SW480 (cell line): ENCODE measurements around the gene SHANK1.
"Not testable (repeated sequence)": the region's sequence is repeated elsewhere in the genome, so short reads cannot be mapped to it uniquely, and the experiment has no call there.

ENCODE experiments used
- DNase-seq: peaks from one replicate; pipeline ENCODE4 v3.0.0-alpha.2; 2016; ENCODE audit warnings: low spot score

SHANK1 gene

DNA sequence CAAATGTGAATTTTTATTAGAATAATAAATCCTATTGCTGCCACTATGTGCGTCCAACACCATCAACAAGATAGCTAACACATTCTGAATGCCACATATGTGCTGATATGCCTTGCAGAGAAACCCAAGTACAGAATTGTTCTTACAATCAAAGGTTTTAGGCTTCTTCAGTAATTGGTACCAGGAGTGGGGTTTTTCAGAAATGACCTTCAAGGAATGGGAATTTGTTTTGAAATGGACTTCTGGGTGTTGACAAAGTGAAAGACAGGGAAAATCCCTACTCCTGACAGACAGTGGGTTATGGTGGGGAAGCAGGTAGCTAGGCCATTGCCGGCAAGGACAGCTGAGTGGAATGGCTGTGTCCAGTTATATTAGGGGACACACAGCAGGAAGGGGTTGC, 85.6 kb downstream of the SHANK1 start:
- no peak for DNase-seq

DNA sequence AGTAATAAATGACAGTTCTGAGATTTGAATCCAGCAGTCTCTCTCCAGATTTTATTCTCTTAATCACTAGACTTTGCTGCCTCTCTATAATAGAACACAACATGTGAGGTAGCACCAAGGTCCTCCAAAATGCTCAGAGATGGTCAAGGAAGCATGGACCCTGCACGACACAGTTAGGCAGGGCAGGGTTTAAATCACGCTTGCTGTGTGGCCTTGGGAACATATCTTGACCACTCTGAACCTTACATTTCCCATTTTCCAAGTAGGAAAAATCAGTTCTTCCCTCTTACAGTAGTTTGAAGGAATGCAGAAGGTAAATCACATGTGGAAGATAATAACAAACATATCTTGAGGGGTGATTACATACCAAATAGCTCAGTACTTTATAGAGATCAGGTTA, 86.2 kb downstream of the SHANK1 start:
- no peak for DNase-seq

DNA sequence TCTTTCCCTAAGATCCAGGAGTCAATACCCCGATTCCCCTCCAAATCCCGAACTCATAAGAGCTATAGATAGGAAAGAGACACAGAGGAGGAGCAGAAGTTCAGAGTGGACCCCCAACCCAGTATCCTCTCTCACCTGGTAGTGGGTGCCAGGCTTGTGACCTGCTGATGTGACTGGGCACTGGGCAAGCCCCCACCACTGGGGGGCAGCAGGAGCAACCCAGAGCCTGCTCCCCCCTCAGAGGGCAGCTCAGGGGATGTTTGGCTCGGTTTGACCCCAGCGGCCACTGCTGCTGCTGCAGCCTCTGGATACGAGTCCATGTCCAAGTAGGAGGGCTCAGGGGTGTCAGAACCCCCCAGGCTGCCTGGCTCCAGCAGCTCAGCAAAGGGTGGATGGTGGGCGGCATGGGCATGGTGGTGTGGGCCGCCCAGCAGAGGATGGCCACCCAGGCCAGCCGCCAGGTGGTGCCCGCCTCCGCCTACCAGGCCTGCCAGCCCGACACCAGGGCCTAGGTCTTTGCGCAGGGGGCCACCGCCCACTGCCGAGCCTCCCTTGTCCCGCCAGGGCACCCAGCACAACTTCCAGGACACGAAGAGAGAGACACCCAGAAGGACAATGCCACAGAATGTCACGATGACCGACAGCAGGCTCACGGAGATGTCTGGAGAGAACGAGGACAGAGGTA, 87.3 kb downstream of the SHANK1 start:
- DNase-seq = no peak

DNA sequence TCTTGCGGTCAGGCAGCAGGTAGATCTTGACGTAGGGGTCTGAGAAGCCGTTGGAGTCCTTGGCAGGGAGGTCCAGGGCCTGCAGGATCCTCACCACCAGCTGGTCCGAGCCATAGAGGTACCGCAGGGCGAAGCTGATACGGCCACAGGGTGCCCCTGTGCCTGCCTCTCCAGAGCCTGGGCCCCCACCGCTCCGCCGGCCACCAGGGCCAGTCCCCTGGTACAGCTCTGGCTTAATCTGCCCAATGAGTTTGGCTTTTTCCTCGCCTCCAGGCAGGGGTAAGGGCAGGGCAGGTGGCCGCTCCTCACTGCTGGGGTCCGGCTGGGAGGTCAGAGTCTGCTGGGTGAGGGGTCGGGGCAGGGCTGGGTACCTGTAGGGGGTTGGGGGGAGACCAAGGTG, 89.8 kb downstream of the SHANK1 start:
- no peak for DNase-seq

DNA sequence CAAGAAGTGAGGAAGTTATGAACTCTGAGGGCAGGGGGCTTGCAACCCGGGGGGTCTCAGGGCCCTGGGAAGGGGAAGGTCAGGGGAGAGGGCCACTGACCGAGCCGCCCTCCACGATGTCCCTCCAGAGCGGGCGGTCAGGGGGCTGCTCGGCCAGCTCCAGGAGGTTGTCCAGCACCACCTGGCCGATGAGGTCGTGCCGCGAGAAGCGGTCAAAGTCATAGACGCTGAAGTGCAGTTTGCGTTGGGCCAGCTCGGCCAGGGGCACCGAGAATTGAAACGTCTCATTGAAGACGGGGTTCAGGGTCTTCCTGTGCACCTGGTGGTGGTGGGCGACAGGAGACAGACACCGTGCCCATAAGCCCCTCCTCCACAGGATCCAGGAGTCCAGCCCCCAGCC, 90.4 kb downstream of the SHANK1 start:
- no peak for DNase-seq

DNA sequence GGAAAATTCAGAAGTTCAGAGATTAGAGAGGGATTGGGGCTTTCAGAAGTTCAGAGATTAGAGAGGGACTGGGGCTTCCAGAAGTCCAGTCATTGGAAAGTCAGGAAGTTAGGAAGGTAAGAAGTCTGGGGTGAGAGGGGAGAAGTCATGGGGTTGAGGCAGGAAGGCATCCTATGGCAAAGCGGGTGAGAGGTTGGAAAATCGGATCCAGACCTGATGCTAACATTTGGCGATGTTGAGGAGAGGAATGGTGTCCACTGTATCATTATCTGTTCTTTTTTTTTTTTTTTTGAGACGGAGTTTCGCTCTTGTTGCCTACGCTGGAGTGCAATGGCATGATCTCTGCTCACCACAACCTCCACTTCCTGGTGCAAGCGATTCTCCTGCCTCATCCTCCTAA, 91.1 kb downstream of the SHANK1 start:
- no peak for DNase-seq

DNA sequence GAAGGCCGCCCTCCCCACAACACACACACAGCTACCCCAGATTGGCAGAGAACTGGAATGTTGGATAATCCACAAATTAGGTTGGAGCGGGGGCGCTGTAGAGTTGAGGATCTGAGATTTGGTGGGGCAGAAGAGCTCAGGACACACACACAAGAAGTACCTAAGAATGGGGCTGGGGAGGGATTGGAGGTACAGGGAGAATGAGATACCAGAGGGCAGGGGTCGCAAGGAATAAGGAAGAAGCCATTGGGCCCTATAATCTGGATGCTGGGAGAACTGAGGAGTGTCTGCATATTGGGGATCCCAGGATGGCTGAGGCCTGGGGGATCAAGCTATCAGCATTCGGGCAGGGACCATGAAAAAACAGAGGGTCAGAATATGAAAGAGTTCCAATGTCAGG, 91.5 kb downstream of the SHANK1 start:
- DNase-seq = no peak

DNA sequence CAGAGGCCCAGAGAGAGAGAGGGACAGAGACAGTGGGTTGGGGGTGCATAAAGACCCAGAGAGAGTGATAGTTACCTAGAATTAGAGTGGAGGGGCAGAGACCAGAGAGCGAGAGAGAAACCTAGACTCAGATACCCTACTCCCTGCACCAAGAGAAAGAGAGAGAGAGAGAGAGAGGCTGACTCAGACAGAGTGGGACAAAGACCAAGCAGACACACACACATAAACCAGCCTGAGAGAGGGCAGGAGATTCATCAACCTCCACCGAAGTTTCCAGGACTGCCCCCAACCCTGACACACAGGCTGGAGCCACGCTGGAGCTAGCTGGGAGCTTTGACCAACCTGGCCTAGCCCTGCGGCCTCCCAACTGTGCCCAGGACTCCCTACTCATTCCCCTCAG, 92.8 kb downstream of the SHANK1 start:
- DNase-seq = no peak

DNA sequence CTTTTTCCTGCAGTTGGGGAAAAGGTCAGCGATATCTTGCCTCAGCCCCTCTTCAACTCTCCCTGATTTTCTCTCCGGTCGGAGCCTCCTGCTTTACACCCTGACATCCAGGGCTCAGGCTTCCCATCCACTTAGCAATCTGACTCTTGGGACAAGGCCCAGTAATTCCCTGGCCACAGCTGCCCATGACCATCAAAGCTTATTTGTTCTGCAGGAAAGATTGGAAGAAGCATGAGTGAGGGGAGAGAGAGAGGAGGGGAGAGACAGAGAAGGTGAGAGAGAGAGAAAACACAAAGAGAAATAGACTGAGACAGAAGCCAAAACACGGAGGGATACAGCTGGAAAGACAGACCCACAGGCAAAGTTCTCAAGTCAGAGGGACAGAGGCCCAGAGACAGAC, 93.6 kb downstream of the SHANK1 start:
- DNase-seq = no peak

DNA sequence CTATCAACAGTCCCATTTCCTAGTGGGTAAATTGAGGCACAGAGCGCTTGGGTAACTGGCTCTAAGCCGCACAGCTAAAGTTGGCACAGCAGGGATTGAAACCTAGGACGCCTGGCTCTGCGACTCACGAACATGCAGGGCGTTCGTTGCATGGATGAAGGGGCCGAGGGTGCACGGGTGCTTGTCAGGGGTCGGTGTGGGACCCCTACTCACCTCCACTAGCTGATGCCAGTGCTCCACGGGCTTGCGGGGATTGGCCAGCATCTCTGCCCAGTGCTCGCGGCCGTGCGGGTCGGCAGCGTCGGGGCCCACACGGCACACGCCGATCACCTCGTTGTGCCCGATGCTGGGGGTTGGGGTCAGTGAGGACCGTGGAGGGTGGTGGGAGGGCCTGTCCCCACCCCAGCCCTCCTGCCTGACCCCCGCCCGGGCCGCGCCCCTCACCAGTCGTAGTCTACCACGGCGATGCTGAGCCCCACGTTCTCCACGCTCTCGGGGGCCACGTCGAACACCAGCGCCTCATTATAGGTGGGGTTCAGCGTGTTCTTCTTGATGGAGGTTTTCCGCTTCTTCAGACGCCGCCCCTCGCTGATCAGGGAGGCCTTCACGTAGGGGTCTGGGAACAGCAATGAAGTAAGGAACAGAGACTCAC, 94.5 kb downstream of the SHANK1 start:
- DNase-seq = no peak

DNA sequence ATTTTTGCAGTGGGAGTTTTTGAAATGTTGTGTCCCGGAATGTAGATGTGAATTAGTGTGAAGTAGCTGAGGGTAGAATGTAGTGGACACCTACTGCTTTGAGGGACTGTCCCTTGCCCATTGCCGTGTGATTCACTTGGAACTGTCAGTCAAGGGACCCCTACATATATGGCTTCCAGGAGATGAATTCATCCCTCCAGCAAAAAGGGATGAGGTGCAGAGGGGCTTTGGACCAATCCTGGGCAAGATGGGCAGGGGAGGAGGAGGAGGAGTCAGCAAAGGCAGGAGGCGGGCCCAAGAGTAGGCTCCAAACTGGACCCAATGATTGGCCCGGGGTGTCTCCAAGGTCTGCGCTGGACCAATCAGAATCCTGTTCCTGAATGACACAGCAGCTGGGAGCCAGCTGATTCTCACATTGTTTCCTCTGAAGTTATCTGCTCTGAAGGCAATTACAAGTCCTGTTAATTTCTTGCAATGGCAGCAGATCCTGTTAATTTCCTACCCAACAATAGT, 99.2 kb downstream of the SHANK1 start:
- DNase-seq = not testable (repeated sequence)

DNA sequence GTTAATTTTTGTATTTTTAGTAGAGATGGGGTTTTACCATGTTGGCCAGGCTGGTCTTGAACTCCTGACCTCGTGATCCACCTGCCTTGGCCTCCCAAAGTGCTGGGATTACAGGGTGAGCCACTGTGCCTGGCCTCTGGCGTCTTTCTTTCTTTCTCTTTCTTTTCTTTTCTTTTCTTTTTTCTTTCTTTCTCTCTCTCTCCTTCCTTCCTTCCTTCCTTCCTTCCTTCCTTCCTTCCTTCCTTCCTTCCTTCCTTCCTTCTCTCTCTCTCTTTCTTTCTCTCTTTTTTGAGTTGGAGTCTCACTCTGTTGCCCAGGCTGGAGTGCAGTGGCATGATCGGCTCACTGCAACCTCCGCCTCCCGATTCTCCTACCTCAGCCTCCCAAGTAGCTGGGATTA, 100.4 kb downstream of the SHANK1 start:
- DNase-seq = not testable (repeated sequence)

DNA sequence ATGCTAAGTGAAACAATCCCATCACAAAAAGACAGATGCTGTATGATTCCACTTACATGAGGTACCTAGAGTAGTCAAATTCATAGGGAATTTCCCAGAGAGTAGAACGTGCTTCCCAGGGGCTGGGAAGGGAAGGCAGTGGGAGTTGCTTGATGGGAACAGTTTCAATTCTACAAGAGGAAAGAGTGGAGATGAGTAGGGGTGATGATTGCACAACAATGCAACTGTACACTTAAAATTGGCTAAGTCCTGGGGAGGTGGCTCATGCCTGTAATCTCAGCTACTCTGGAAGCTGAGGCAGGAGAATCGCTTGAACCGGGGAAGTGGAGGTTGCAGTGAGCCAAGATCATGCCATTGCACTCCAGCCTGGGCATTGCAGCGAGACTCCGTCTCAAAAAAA, 101.2 kb downstream of the SHANK1 start:
- not testable (repeated sequence) for DNase-seq

DNA sequence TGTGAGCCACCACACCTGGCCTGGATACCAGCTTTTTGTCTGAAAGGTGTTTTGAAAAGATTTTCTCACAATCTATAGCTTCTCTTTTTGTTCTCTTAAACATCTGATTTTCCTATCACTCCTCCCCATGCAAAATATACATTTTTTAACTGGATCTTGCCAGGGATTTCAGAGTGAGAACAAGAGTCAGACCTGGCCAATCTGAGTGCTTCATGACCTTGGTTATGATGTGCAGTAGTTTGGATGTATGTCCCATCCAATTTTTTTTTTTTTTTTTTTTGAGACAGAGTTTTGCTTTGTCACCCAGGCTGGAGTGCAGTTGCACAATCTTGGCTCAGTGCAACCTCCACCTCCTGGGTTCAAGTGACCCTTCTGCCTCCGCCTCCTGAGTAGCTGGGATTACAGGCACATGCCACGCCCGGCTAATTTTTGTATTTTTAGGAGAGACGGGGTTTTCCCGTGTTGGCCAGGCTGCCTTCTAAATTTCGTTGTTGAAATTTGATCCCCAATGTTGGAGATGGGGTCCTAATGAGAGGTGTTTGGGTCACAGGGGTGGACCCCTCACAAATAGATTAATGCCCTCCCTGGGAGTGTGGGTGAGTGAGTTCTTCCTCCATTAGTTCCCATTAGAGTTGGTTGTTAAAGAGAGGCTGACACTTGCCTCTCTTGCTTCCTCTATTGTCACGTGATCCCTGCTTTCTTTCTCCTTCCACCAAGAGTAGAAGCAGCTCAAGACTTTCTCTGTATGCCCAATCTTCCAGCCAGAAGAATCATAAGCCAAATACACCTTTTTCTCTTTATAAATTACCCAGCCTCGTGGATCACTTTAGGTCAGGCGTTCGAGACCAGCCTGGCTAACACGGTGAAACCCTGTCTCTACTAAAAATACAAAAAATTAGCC, 106.8 kb downstream of the SHANK1 start:
- not testable (repeated sequence) for DNase-seq
